HL-60/S4 treated with retinoic acid at 250 ng/mL for 4 days and 3 days (cell line): ENCODE results near the gene ZNF784.

Source experiments
- in situ Hi-C: fragments of 300-500 bp; cut with MboI; formaldehyde crosslinking; loops from 2 replicates; pipeline ENCODE4 v1.7.0; 2022; ENCODE audit warnings: low sequenced_read_pairs

Gene ZNF784

GRCh38 chr19:55622242-55622969 lies 2.0 kb downstream of the ZNF784 start:
- in situ Hi-C loops: loop anchor here (10.0 kb wide), 2 partner anchors 108 to 468 kb away; partner anchors contain the start of gene TNNI3

GRCh38 chr19:55621673-55622231 lies 2.6 kb downstream of the ZNF784 start:
- in situ Hi-C loops: loop anchor here (10.0 kb wide), 2 partner anchors 107 to 467 kb away; partner anchors contain the start of gene TNNI3

- in situ Hi-C loops: loop anchor here (10.0 kb wide), 2 partner anchors 106 to 466 kb away; partner anchors contain the start of gene TNNI3
Measured at GRCh38 chr19:55621205-55621672, 3.1 kb downstream of the ZNF784 start.

GRCh38 chr19:55620410-55621204 lies 3.8 kb downstream of the ZNF784 start:
- in situ Hi-C loops: loop anchor here (10.0 kb wide), 2 partner anchors 106 to 466 kb away; partner anchors contain the start of gene TNNI3

- in situ Hi-C loops: no loop called here
Measured at GRCh38 chr19:55619286-55619685, 5.1 kb downstream of the ZNF784 start.

- in situ Hi-C loops: no loop called here
Measured at GRCh38 chr19:55618426-55618825, 5.9 kb downstream of the ZNF784 start.

- in situ Hi-C loops: no loop called here
Measured at GRCh38 chr19:55617426-55617825, 6.9 kb downstream of the ZNF784 start.

- in situ Hi-C loops: no loop called here
Measured at GRCh38 chr19:55616395-55616875, 7.9 kb downstream of the ZNF784 start.

- in situ Hi-C loops: no loop called here
Measured at GRCh38 chr19:55615543-55616394, 8.6 kb downstream of the ZNF784 start.

GRCh38 chr19:55614711-55615542 lies 9.4 kb downstream of the ZNF784 start:
- in situ Hi-C loops: no loop called here

GRCh38 chr19:55613930-55614710 lies 10.2 kb downstream of the ZNF784 start:
- in situ Hi-C loops: no loop called here

GRCh38 chr19:55613396-55613795 lies 11.0 kb downstream of the ZNF784 start:
- in situ Hi-C loops: no loop called here

GRCh38 chr19:55611983-55612645 lies 12.3 kb downstream of the ZNF784 start:
- in situ Hi-C loops: no loop called here

- in situ Hi-C loops: no loop called here
Measured at GRCh38 chr19:55611300-55611982, 12.9 kb downstream of the ZNF784 start.

GRCh38 chr19:55609326-55609725 lies 15.0 kb downstream of the ZNF784 start:
- in situ Hi-C loops: no loop called here

GRCh38 chr19:55606817-55607216 lies 17.5 kb downstream of the ZNF784 start:
- in situ Hi-C loops: no loop called here

- in situ Hi-C loops: no loop called here
Measured at GRCh38 chr19:55606471-55606787, 17.9 kb downstream of the ZNF784 start.
